OCI-LY1 (cell line): ENCODE results near the gene OASL.
"Not testable (repeated sequence)": the region's sequence is repeated elsewhere in the genome, so short reads cannot be mapped to it uniquely, and the experiment has no call there.

Source experiments
- H2AFZ ChIP-seq: fragments of 200-600 bp; sonication (generic), shearing (Covaris generic); 2 replicates; pipeline ENCODE4 v1.6.0; 2014; ENCODE audit warnings: antibody characterized with exemption, mild to moderate bottlenecking, low read length
- H3F3A ChIP-seq: fragments of 200-600 bp; sonication (generic), shearing (Covaris generic); 2 replicates; pipeline ENCODE4 v1.6.0; 2014; ENCODE audit warnings: mild to moderate bottlenecking, antibody characterized with exemption, low read length, moderate library complexity; ENCODE audit not compliant: insufficient read depth
- H3K27ac ChIP-seq: fragments of 200-600 bp; sonication (generic); 2 replicates; pipeline ENCODE4 v1.5.1; 2014; ENCODE audit warnings: low read length, mixed run types, mild to moderate bottlenecking, low read depth; ENCODE audit not compliant: poor library complexity, severe bottlenecking
- H3K27me3 ChIP-seq: fragments of 200-600 bp; sonication (generic); 2 replicates; pipeline ENCODE4 v1.6.0; 2014; ENCODE audit warnings: antibody characterized with exemption, mild to moderate bottlenecking, low read length, moderate library complexity; ENCODE audit not compliant: insufficient read depth
- H3K36me3 ChIP-seq: fragments of 200-600 bp; sonication (generic); 2 replicates; pipeline ENCODE4 v1.6.1; 2014; ENCODE audit warnings: mild to moderate bottlenecking, antibody characterized with exemption, low read length, moderate library complexity, mixed read lengths; ENCODE audit not compliant: insufficient read depth
- H3K4me1 ChIP-seq: fragments of 200-600 bp; sonication (generic); 2 replicates; pipeline ENCODE4 v1.5.1; 2014; ENCODE audit warnings: mild to moderate bottlenecking, low read length, moderate library complexity; ENCODE audit not compliant: insufficient read depth, severe bottlenecking
- H3K4me2 ChIP-seq: fragments of 200-600 bp; sonication (generic), shearing (Covaris generic); 2 replicates; pipeline ENCODE4 v1.6.1; 2014; ENCODE audit warnings: low read length
- H3K4me3 ChIP-seq: fragments of 200-600 bp; sonication (generic); 2 replicates; pipeline ENCODE4 v1.5.1; 2014; ENCODE audit warnings: low read length, low read depth, mild to moderate bottlenecking, mixed read lengths; ENCODE audit not compliant: poor library complexity, severe bottlenecking
- H3K79me2 ChIP-seq: fragments of 200-600 bp; shearing (Covaris generic); 2 replicates; pipeline ENCODE4 v1.6.1; 2016; ENCODE audit warnings: mixed run types, low read length, mixed read lengths; ENCODE audit not compliant: insufficient read depth
- H3K9ac ChIP-seq: fragments of 200-600 bp; sonication (generic), shearing (Covaris generic); 2 replicates; pipeline ENCODE4 v1.6.1; 2014; ENCODE audit warnings: mild to moderate bottlenecking, low read length, mixed read lengths
- H3K9me2 ChIP-seq: fragments of 200-600 bp; sonication (generic), shearing (Covaris generic); 2 replicates; pipeline ENCODE4 v1.6.1; 2014; ENCODE audit warnings: low read depth, mild to moderate bottlenecking, low read length, mixed read lengths
- H3K9me3 ChIP-seq: fragments of 200-600 bp; shearing (Covaris generic); 2 replicates; pipeline ENCODE4 v1.6.1; 2014; ENCODE audit warnings: low read length, mixed read lengths
- H4K20me1 ChIP-seq: fragments of 200-600 bp; sonication (generic), shearing (Covaris generic); 2 replicates; pipeline ENCODE4 v1.6.0; 2016; ENCODE audit warnings: mild to moderate bottlenecking, low read length; ENCODE audit not compliant: insufficient read depth
- CTCF ChIP-seq: fragments of 200-600 bp; sonication (generic), shearing (Covaris generic); IDR thresholded peaks from 2 replicates; pipeline ENCODE4 v1.5.1; 2017; ENCODE audit warnings: mild to moderate bottlenecking, antibody characterized with exemption, low read length, moderate library complexity, mixed read lengths
- EZH2 ChIP-seq: fragments of 200-600 bp; sonication (generic), shearing (Covaris generic); IDR thresholded peaks from 2 replicates; pipeline ENCODE4 v1.8.0; 2017; ENCODE audit warnings: borderline replicate concordance, mixed run types, mild to moderate bottlenecking, antibody characterized with exemption, low read length, moderate library complexity, mixed read lengths

Gene OASL

GRCh38 chr12:121053706-121054105 lies 14.7 kb upstream of the OASL start:
- H3K4me1 ChIP-seq, result no peaks in the 10 kb centered on the region
- H3K79me2 ChIP-seq, result no peaks in the 10 kb centered on the region
- no peak overlapping the region for H3K9ac ChIP-seq
- H3F3A ChIP-seq, result no peaks in the 10 kb centered on the region
- no peak for TF ChIP-seq CTCF
- no peak for TF ChIP-seq EZH2
- H3K27ac ChIP-seq, result no peak overlapping the region
- no peak overlapping the region for H3K4me2 ChIP-seq
- H3K9me3 ChIP-seq, result no peaks in the 10 kb centered on the region
- H4K20me1 ChIP-seq, result no peaks in the 10 kb centered on the region
- no peak overlapping the region for H2AFZ ChIP-seq
- H3K27me3 ChIP-seq, result no peaks in the 10 kb centered on the region
- no peak overlapping the region for H3K4me3 ChIP-seq
- H3K36me3 ChIP-seq, result no peaks in the 10 kb centered on the region
- H3K9me2 ChIP-seq, result no peaks in the 10 kb centered on the region

- Histone ChIP-seq H3K36me3 (no peaks in the 10 kb centered on the region), H3K9me2 (no peaks in the 10 kb centered on the region), H3K4me2 (no peak overlapping the region), H3F3A (no peaks in the 10 kb centered on the region), H2AFZ (no peak overlapping the region), H3K4me3 (no peak overlapping the region), H3K79me2 (no peaks in the 10 kb centered on the region), H3K4me1 (peaks cover 6% of the 10 kb centered on the region), H4K20me1 (no peaks in the 10 kb centered on the region), H3K27me3 (no peaks in the 10 kb centered on the region), H3K9me3 (no peaks in the 10 kb centered on the region), H3K27ac (no peak overlapping the region), H3K9ac (no peak overlapping the region)
- no peak for TF ChIP-seq EZH2
- no peak for TF ChIP-seq CTCF
Measured at GRCh38 chr12:121050725-121051124, 11.7 kb upstream of the OASL start.

GRCh38 chr12:121048442-121048841 lies 9.4 kb upstream of the OASL start:
- Histone ChIP-seq H3K9me3 (no peaks in the 10 kb centered on the region), H3K4me1 (peaks cover 6% of the 10 kb centered on the region), H3K36me3 (no peaks in the 10 kb centered on the region), H3K79me2 (no peaks in the 10 kb centered on the region), H4K20me1 (no peaks in the 10 kb centered on the region), H2AFZ (no peak overlapping the region), H3K9ac (no peak overlapping the region), H3K4me3 (no peak overlapping the region), H3K9me2 (no peaks in the 10 kb centered on the region), H3F3A (no peaks in the 10 kb centered on the region), H3K27ac (no peak overlapping the region), H3K27me3 (no peaks in the 10 kb centered on the region), H3K4me2 (no peak overlapping the region)
- TF ChIP-seq EZH2 (no peak), CTCF (no peak)

GRCh38 chr12:121047400-121047799 lies 8.4 kb upstream of the OASL start:
- H3K4me3 ChIP-seq, H3K36me3 ChIP-seq, H2AFZ ChIP-seq, H3K9me2 ChIP-seq, H3K9ac ChIP-seq, H3F3A ChIP-seq, H3K27me3 ChIP-seq, H3K79me2 ChIP-seq, H3K9me3 ChIP-seq, H3K4me1 ChIP-seq, H3K27ac ChIP-seq, H4K20me1 ChIP-seq, H3K4me2 ChIP-seq: not testable (repeated sequence)
